HepG2 (cell line): ENCODE data around the gene VMO1. TPM values are rescaled to one million over a fixed set of nuclear protein-coding genes. Genes with fewer than 3 reads are reported as not detected.
A peak's percentile ranks its signal among the peaks of the same experiment; 100 is the strongest.

Experiments
- CREM ChIP-seq, 2 experiments: sonication (generic) in 1 of 2; formaldehyde crosslinking in 1 of 2; IDR thresholded peaks; 2 replicates each; pipeline versions ENCODE4 v1.4.0 to v1.6.1; 2016 to 2020; ENCODE audit warnings: antibody characterized with exemption in 1 of 2, mild to moderate bottlenecking in 1 of 2, missing genetic modification reagents in 1 of 2
- ELF4 ChIP-seq: sonication (generic); formaldehyde crosslinking; IDR thresholded peaks from 2 replicates; pipeline ENCODE4 v1.5.0; 2020; ENCODE audit warnings: missing genetic modification reagents, mild to moderate bottlenecking, moderate library complexity, borderline replicate concordance
- ERF ChIP-seq: IDR thresholded peaks from 2 replicates; pipeline ENCODE4 v1.6.1; 2018; ENCODE audit warnings: missing biosample characterization, missing genetic modification reagents
- GATAD1 ChIP-seq: IDR thresholded peaks from 2 replicates; pipeline ENCODE4 v1.6.1; 2016; ENCODE audit warnings: missing genetic modification reagents, missing compliant biosample characterization
- HDAC6 ChIP-seq: fragments of 200-600 bp; sonication (generic); IDR thresholded peaks from 2 replicates; pipeline ENCODE4 v1.7.0; 2017; ENCODE audit warnings: mild to moderate bottlenecking, antibody characterized with exemption, low read length, low read depth
- PHF5A ChIP-seq: IDR thresholded peaks from one replicate; pipeline ENCODE4 v1.6.1; 2018; ENCODE audit warnings: low read depth, missing genetic modification reagents; ENCODE audit not compliant: unreplicated experiment
- REST ChIP-seq, 2 experiments: IDR thresholded peaks; 2 replicates each; pipeline ENCODE4 v1.6.1; 2011 to 2012; ENCODE audit warnings: low read length in 2 of 2, borderline replicate concordance in 1 of 2, low read depth in 1 of 2, mild to moderate bottlenecking in 1 of 2, moderate library complexity in 1 of 2
- STAG1 ChIP-seq: sonication (generic); formaldehyde crosslinking; IDR thresholded peaks from 2 replicates; pipeline ENCODE4 v1.4.0; 2020; ENCODE audit warnings: missing genetic modification reagents
- ZBTB8A ChIP-seq: sonication (generic); formaldehyde crosslinking; IDR thresholded peaks from 2 replicates; pipeline ENCODE4 v1.4.0; 2020; ENCODE audit warnings: mild to moderate bottlenecking, low read depth, missing genetic modification reagents, borderline replicate concordance
- ZFP90 ChIP-seq: sonication (generic); formaldehyde crosslinking; IDR thresholded peaks from 2 replicates; pipeline ENCODE4 v1.8.0; 2022; ENCODE audit warnings: missing genetic modification reagents, mild to moderate bottlenecking, inconsistent platforms, borderline replicate concordance
- ZFYVE20 ChIP-seq: sonication (generic); formaldehyde crosslinking; IDR thresholded peaks from 2 replicates; pipeline ENCODE4 v1.8.0; 2023; ENCODE audit warnings: low read depth, mild to moderate bottlenecking, moderate library complexity, missing genetic modification reagents, borderline replicate concordance
- ZNF225 ChIP-seq: sonication (generic); formaldehyde crosslinking; IDR thresholded peaks from 2 replicates; pipeline ENCODE4 v1.4.0; 2020; ENCODE audit warnings: mild to moderate bottlenecking, missing genetic modification reagents
- ZNF280D ChIP-seq: sonication (generic); formaldehyde crosslinking; IDR thresholded peaks from 2 replicates; pipeline ENCODE4 v1.5.1; 2020; ENCODE audit warnings: mild to moderate bottlenecking, missing genetic modification reagents
- ZNF362 ChIP-seq: sonication (generic); formaldehyde crosslinking; IDR thresholded peaks from 2 replicates; pipeline ENCODE4 v1.4.0; 2020; ENCODE audit warnings: missing genetic modification reagents, mild to moderate bottlenecking, borderline replicate concordance
- ZNF484 ChIP-seq: sonication (generic); formaldehyde crosslinking; IDR thresholded peaks from 2 replicates; pipeline ENCODE4 v1.5.1; 2020; ENCODE audit warnings: mild to moderate bottlenecking, low read depth, missing genetic modification reagents, borderline replicate concordance
- ZNF546 ChIP-seq: sonication (generic); formaldehyde crosslinking; conservative IDR thresholded peaks from 2 replicates; pipeline ENCODE4 v1.8.1; 2023; ENCODE audit warnings: mild to moderate bottlenecking, missing genetic modification reagents
- ZNF547 ChIP-seq: sonication (generic); formaldehyde crosslinking; IDR thresholded peaks from 2 replicates; pipeline ENCODE4 v1.5.1; 2020; ENCODE audit warnings: mild to moderate bottlenecking, missing genetic modification reagents
- ZNF549 ChIP-seq: sonication (generic); formaldehyde crosslinking; IDR thresholded peaks from 2 replicates; pipeline ENCODE4 v1.5.0; 2020; ENCODE audit warnings: missing genetic modification reagents
- polyA plus RNA-seq, 8 experiments: library from polyadenylated mRNA; depleted of rRNA in 3 of 8; stranded (reverse) in 7 of 8; unstranded in 1 of 8; fragments of >200 nt; fragmentation: Illumina TruSeq in 4 of 8; extraction: Trizol in 4 of 8; gene quantifications; 2 replicates each; pipeline versions ENCODE4 v1.2.1 to v1.2.3, GENCODE V29; 2011 to 2016; ENCODE audit warnings: low read depth in 4 of 8, missing spikeins in 1 of 8, mixed read lengths in 1 of 8; ENCODE audit not compliant: insufficient read depth in 1 of 8
- total RNA-seq, 5 experiments: library from RNA; depleted of rRNA; stranded (reverse); fragments of >200 nt; fragmentation: Illumina TruSeq; extraction: Trizol; gene quantifications; 2 replicates each; pipeline ENCODE4 v1.2.3, GENCODE V29; 2016; ENCODE audit warnings: low read depth in 1 of 5

VMO1 gene
- total and polyA plus RNA-seq, 2 of the 13 experiments (the other 11 are each of a cell fraction or from before 2014, with no cell fraction given), result not detected

GRCh38 chr17:4833941-4834680 lies 47.9 kb upstream of the VMO1 start (continued):
- no peak for TF ChIP-seq REST (IDR thresholded peaks at IDR 0.05; ENCODE audit: borderline replicate concordance in 1 of 2, low read depth in 1 of 2, low read length in 2 of 2)
- 0 out of 2 replicates have a peak, but pooled peaks have one; percentile 1 for TF ChIP-seq ZNF546
- no peak for TF ChIP-seq ZNF547 (CRISPR knock-in tag)
- no peak for TF ChIP-seq ZFYVE20
- TF ChIP-seq ZBTB8A (CRISPR knock-in tag), result 0 out of 2 replicates have a peak, but pooled peaks have one; percentile 62
- TF ChIP-seq STAG1 (CRISPR knock-in tag), result no peak
- TF ChIP-seq CREM (IDR thresholded peaks at IDR 0.05), result no peak
- TF ChIP-seq CREM (CRISPR knock-in tag; IDR thresholded peaks at IDR 0.05), result no peak
- TF ChIP-seq ZNF280D (CRISPR knock-in tag), result 0 out of 2 replicates have a peak, but pooled peaks have one; percentile 33
- no peak for TF ChIP-seq HDAC6
- TF ChIP-seq ELF4, result no peak
- TF ChIP-seq ZNF549, result no peak
- no peak for TF ChIP-seq ZNF484
- TF ChIP-seq ERF, result no peak
- TF ChIP-seq GATAD1 (CRISPR knock-in tag), result peak; percentile 14
- TF ChIP-seq PHF5A, result no peak
- no peak for TF ChIP-seq ZNF362 (CRISPR knock-in tag)
- 0 out of 2 replicates have a peak, but pooled peaks have one; percentile 6 for TF ChIP-seq ZFP90 (CRISPR knock-in tag)
- no peak for TF ChIP-seq ZNF225 (CRISPR knock-in tag)
